ENCODE measurements around the gene PAX5. TPM values are rescaled to one million over a fixed set of nuclear protein-coding genes. Genes with fewer than 3 reads are reported as not detected.

PAX5 gene
- polyA plus RNA-seq, 1 experiment: not detected

DNA sequence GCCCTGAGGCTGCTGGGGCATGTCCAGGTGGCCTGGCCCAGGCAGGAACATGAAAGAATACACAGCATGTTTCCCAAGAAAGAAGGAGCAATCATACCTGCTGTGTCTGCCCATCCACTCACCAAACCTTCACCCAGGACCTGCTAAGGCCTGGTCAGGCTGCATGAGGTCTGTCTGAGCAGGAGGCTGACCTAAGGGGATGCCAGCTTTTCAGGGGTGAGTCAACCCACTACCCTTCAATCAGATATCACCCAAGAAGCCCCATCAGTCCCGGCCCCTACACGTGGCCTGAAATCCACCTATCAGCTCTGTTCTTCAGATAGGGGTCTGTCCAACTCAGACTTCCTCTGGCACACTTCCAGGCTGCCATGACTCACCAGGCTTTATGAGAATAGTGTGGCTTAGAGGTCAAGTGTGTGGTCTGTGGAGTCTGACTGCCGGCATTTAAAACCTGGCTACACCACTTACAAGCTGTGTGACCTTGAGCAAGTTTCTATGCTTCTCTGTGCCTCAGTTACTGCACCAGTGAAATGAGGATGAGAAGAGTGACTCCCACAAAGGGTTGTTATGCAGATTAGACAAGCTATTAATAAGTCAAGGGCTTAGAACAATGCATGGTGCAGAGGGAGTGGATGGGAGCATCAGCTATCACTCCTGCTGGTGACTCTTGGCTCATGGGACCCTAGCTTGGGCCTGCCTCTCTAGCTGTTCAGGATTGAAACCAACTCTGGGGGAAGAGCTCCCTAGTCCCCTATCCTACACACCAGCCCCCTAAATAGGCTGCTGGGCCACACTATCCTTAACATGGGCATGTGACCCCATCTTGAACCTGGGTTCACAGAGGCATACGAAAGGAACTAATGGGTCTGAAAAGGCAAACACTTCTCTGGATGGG lies 130.3 kb downstream of the PAX5 start:
- H3K27me3 ChIP-seq (ENCODE audit: control insufficient read depth, insufficient read depth, low read length): peaks cover 39% of the 10 kb centered on the region
- TF ChIP-seq, protein P1, sequence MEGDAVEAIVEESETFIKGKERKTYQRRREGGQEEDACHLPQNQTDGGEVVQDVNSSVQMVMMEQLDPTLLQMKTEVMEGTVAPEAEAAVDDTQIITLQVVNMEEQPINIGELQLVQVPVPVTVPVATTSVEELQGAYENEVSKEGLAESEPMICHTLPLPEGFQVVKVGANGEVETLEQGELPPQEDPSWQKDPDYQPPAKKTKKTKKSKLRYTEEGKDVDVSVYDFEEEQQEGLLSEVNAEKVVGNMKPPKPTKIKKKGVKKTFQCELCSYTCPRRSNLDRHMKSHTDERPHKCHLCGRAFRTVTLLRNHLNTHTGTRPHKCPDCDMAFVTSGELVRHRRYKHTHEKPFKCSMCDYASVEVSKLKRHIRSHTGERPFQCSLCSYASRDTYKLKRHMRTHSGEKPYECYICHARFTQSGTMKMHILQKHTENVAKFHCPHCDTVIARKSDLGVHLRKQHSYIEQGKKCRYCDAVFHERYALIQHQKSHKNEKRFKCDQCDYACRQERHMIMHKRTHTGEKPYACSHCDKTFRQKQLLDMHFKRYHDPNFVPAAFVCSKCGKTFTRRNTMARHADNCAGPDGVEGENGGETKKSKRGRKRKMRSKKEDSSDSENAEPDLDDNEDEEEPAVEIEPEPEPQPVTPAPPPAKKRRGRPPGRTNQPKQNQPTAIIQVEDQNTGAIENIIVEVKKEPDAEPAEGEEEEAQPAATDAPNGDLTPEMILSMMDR (IDR thresholded peaks at IDR 0.05; ENCODE audit: insufficient read depth, low read depth, low read length): no peak
- H3K36me3 ChIP-seq (ENCODE audit: control insufficient read depth, insufficient read depth, low read length): no peaks in the 10 kb centered on the region
- no peak for DNase-seq (ENCODE audit: low read depth)
- no peak overlapping the region for H3K4me3 ChIP-seq (ENCODE audit: low read depth, low read length)
- POLR2A ChIA-PET: no interaction called here
- CTCF ChIA-PET: interaction anchor here (1.1 kb wide), 1 partner anchor 43 kb away, joined by 3 read pairs; no protein-coding TSS in a partner anchor

DNA sequence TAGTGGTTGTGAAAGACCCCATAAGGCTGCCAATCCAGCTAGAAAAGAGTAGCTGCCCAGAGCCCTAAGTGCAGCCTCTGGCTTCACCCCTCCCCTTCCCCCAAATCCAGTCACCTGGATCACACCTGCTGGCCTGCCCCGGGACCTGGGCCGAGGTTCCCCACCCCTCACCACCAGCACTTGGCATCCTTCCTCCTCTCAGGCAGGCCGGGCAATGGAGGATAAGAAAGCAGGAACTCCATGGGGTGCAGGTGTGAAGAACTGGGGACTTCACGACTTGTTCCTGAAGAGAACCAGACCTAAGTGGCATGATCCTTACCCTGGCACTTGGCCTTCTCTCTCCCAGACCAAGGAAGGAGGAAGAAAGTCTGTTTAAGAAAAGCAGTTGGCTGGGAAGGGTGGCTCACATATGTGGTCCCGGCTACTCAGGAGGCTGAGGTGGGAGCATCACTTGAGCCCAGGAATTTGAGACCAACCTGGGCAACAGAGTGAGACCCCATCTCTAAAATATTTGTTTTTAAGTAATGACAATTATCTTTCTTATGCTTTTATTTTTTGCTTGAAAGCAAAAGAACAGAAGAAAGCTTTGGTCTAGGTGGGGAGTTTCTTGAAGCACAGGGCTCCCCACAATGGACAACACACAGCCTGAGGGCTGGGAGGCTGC lies 131.1 kb downstream of the PAX5 start:
- POLR2A ChIA-PET: no interaction called here
- CTCF ChIA-PET: no interaction called here
- TF ChIP-seq, protein P1 (IDR thresholded peaks at IDR 0.05; ENCODE audit: insufficient read depth, low read depth, low read length): no peak
- DNase-seq (ENCODE audit: low read depth): no peak
- no peak overlapping the region for H3K4me3 ChIP-seq (ENCODE audit: low read depth, low read length)
- H3K36me3 ChIP-seq (ENCODE audit: control insufficient read depth, insufficient read depth, low read length): no peaks in the 10 kb centered on the region
- H3K27me3 ChIP-seq (ENCODE audit: control insufficient read depth, insufficient read depth, low read length): peaks cover 38% of the 10 kb centered on the region

DNA sequence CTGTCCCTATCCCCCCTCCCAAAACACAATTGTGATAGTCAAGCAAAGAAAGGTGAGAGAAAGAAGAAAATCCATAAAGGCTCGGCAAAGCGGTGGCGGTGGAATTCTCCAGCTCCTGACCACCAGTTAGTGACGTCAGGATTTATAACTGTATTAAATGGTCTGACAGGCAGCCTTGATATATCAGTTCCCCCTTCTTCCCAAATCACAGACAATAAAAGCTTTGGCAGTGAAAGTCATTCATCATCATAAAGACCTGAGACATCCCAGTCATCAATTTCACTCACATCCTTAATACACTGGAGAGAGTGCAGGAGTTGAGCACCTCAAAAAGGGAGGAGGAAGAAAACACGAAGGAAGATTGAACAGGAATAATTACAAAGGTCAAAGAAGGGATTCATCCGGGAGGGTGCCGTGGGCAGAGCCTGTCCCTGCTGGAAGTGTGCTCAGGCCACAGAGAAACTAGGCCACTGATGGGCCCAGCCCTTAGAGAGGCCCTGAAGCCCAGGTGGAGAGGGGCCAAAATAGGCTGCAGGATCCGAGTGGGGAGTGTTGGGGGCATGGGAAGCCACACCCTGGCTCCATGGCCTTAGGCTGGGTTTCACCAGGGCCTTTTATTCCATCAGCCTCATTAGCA lies 131.9 kb downstream of the PAX5 start:
- Histone ChIP-seq H3K4me3 (ENCODE audit: low read depth, low read length) (no peak overlapping the region), H3K36me3 (ENCODE audit: control insufficient read depth, insufficient read depth, low read length) (no peaks in the 10 kb centered on the region), H3K27me3 (ENCODE audit: control insufficient read depth, insufficient read depth, low read length) (peaks cover 36% of the 10 kb centered on the region)
- ChIA-PET CTCF (no interaction called here), POLR2A (no interaction called here)
- no peak for DNase-seq (ENCODE audit: low read depth)
- TF ChIP-seq, protein P1 (IDR thresholded peaks at IDR 0.05; ENCODE audit: insufficient read depth, low read depth, low read length): no peak

DNA sequence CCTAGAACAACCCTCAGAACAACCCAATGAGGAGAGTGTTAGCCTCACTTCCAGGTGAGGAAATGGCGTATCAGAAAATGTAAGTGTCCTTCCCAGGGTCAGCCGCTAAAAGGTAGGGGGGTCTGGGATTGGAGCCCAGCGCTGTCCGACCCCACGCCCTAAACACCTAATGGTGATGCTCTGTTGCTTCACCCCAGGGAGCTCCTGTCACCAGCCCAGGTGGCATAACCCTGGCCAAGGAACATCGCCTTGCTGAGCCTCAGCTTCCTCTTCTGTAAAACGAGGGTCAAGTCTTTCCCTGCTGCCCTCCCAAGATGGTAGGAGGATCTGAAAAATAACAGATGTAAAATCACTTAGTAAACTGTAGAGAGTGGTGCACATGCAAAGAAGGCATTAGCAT lies 132.5 kb downstream of the PAX5 start:
- ChIA-PET CTCF (no interaction called here), POLR2A (no interaction called here)
- TF ChIP-seq, protein P1 (IDR thresholded peaks at IDR 0.05; ENCODE audit: insufficient read depth, low read depth, low read length): no peak
- Histone ChIP-seq H3K36me3 (ENCODE audit: control insufficient read depth, insufficient read depth, low read length) (no peaks in the 10 kb centered on the region), H3K27me3 (ENCODE audit: control insufficient read depth, insufficient read depth, low read length) (peaks cover 38% of the 10 kb centered on the region), H3K4me3 (ENCODE audit: low read depth, low read length) (no peak overlapping the region)
- no peak for DNase-seq (ENCODE audit: low read depth)

DNA sequence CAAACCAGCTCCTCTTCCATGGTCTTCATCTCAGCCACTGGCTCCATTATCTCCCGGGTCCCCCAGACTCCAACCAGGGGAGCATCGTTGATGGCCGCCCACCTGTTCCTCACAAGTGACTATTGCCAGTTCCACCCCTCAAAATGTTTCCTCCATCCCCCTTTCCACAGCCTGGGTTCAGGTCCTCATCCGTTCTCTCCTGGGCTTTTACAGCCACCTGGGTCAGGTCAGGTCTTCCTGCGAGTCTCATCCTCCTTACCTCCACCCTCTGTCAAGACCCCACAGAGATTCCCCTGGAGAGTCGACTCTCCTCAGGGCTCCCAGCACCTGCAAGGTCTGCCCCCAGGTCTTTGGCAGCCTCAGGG lies 133.2 kb downstream of the PAX5 start:
- no peak for DNase-seq (ENCODE audit: low read depth)
- peaks cover 36% of the 10 kb centered on the region for H3K27me3 ChIP-seq (ENCODE audit: control insufficient read depth, insufficient read depth, low read length)
- TF ChIP-seq, protein P1 (IDR thresholded peaks at IDR 0.05; ENCODE audit: insufficient read depth, low read depth, low read length): no peak
- no peaks in the 10 kb centered on the region for H3K36me3 ChIP-seq (ENCODE audit: control insufficient read depth, insufficient read depth, low read length)
- ChIA-PET POLR2A (no interaction called here), CTCF (no interaction called here)
- no peak overlapping the region for H3K4me3 ChIP-seq (ENCODE audit: low read depth, low read length)

All from BJ (cell line).